GM19438 (cell line): ENCODE measurements around the gene NR2F2.
"Not testable (repeated sequence)": the region's sequence is repeated elsewhere in the genome, so short reads cannot be mapped to it uniquely, and the experiment has no call there.

Experiments used
- ATAC-seq: cut with Tn5 transposase; IDR thresholded peaks from one replicate; pipeline ENCODE4 v1.9.1; 2021; ENCODE audit warnings: low read depth; ENCODE audit not compliant: unreplicated experiment

The NR2F2 gene

GRCh38 chr15:96362755-96363651 is 32.5 kb downstream of the NR2F2 start:
- ATAC-seq = no peak

GRCh38 chr15:96363707-96364106 is 33.2 kb downstream of the NR2F2 start:
- ATAC-seq = no peak

- no peak for ATAC-seq
These were observed 35.5 kb downstream of the NR2F2 start for GRCh38 chr15:96365781-96366525.

GRCh38 chr15:96366526-96366877 is 36.0 kb downstream of the NR2F2 start:
- no peak for ATAC-seq

DNA sequence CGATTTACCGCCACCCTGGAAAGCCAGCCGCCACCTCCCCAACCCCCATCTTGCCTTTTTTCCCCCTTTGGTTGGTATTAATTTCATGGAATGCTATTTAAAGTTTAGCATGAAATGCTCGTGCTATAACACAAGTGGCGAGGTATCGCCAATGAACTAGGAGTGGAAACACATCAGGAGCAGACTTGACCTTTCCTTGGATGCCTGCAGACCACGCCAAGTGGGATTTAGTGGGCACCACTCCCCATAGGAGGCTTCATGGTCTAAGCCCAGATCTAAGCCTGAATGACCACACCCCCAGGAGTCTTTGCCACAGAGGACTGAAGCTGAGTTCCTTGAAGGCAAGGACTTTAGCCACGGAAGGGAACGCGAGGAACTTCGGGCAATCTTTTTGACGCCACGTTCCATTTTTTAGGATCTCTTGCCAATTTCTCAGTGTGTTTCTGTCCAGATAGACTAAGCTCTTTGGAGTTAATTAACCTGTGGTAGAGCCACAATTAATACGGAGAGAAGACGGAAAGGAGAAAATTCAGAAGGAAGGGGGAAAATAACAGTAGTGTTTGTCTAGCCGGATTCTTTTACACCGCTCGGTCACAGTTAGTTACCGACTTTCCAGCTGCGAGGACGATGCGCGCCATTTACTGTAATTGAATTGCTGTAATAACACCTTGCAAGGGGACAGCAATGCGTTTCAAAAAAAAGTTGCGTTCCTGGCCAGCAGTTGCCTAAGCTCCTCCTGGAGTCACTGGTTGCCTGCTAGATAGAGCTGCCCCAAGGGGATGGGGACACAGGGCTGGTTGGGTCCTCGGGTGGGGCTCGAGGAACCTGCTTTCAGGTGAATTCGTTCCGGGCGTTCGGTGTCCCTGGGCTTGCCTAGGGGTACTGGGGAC is 37.1 kb downstream of the NR2F2 start:
- ATAC-seq = no peak

DNA sequence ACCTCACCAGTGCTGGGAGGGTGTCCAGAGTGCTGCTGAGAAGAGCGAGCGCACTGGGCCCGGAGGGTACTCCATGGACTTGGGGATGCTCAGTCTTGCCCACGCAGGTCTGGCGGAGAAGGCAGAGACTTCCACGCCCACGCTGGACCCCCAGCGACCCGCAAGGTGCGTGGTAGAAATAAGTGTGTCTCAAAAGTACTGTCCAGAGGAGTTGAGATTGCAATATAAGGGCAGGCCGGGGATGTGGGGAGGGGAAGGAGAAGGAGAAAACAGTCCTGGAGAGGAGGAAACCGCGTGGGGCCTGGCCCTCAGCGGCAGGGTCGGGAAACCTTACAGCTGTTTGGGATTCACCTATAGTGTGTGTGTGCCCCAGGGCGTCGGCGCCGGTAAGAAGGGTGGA is 38.9 kb downstream of the NR2F2 start:
- no peak for ATAC-seq

GRCh38 chr15:96369825-96370621 is 39.5 kb downstream of the NR2F2 start:
- no peak for ATAC-seq

DNA sequence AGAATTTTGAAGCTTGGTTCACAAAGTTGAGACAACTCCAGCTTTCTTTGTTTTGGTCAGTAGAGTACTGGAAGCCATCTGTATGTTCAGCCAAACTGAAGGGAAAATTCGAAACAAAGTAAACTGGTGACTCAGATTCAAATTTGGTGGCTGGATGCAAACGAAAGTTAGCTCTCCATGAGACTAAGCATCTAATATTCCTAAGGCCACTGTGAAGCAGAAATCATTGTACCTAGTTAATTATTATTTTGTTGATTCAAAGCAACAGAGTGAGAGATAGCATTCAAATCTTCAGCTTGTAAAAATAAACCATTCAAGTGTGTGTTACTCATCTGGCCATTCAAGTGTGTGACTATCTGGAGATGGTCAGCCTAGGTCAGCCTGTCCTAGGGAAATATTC is 42.1 kb downstream of the NR2F2 start:
- ATAC-seq = no peak

DNA sequence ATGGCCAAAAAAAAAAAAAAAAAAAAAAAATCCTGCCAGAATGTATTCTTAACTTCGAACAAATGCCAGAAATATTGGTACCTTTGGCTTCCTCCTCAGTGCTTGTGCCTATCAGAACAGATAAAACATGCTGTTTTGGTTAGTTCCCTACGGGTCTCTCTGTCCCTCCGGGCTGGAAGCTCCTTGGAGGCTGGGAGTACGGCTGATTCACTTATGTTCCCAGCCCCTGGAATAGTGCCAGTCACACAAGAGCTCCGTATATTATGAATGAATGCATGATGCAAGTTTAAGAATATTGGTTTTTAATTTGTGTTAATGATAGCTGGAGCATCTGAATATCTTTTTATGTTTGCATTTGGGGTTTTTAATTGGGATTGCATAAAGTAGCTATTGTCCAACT is 44.0 kb downstream of the NR2F2 start:
- ATAC-seq = no peak

DNA sequence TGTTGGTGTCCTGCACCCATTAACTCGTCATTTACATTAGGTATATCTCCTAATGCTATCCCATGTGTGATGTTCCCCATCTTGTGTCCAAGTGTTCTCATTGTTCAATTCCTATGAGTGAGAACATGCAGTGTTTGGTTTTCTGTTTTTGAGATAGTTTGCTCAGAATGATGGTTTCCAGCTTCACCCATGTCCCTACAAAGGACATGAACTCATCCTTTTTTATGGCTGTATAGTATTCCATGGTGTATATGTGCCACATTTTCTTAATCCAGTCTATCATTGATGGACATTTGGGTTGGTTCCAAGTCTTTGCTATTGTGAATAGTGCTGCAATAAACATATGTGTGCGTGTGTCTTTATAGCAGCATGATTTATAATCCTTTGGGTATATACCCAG is 49.1 kb downstream of the NR2F2 start:
- not testable (repeated sequence) for ATAC-seq

- ATAC-seq = no peak
These were observed 51.0 kb downstream of the NR2F2 start for GRCh38 chr15:96381463-96381862.

DNA sequence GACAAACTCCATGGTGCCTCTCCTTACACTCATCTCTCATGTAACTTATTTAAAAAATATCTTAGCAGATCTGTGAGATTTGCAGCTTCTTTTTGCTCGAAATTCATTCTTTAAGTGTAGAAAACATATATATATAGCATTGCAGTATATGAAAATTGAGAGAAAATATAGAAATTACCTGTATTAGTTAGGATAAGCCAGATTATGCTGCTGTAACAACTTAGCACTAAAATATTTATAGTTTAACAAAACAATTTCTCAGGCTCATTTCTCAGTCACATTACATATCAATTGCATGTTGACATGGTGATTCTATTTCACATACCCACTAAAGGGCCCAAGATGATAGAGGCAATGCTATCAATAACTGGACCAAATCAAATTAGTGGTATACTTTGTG is 54.7 kb downstream of the NR2F2 start:
- ATAC-seq = no peak

DNA sequence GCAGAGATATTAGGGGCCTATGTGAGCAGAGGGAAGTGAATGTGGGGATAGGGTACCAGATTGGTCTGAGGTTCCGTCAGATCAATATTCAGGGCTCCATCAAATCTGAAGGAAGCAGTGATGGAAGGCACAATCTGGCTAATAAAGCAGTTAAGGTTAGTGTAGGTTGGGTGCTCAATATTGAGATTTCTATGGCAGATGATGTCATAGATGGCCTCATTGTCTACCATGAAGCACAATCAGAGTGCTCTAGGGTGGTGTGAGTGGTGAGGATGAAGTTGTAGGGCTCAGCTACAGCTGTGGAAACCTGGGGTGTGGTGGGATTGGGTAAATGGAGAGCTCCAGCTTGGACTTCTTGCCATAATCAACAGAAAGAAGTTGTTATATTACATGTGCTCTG is 58.2 kb downstream of the NR2F2 start:
- ATAC-seq = no peak
